Measurements from ENCODE around the gene ACAD9.
A peak's percentile ranks its signal among the peaks of the same experiment; 100 is the strongest.
"Not testable (repeated sequence)": the region's sequence is repeated elsewhere in the genome, so short reads cannot be mapped to it uniquely, and the experiment has no call there.

ACAD9 gene
- total RNA-seq, result 19.9 to 76.4 (median 58.7) reads per million in 18 experiments

DNA sequence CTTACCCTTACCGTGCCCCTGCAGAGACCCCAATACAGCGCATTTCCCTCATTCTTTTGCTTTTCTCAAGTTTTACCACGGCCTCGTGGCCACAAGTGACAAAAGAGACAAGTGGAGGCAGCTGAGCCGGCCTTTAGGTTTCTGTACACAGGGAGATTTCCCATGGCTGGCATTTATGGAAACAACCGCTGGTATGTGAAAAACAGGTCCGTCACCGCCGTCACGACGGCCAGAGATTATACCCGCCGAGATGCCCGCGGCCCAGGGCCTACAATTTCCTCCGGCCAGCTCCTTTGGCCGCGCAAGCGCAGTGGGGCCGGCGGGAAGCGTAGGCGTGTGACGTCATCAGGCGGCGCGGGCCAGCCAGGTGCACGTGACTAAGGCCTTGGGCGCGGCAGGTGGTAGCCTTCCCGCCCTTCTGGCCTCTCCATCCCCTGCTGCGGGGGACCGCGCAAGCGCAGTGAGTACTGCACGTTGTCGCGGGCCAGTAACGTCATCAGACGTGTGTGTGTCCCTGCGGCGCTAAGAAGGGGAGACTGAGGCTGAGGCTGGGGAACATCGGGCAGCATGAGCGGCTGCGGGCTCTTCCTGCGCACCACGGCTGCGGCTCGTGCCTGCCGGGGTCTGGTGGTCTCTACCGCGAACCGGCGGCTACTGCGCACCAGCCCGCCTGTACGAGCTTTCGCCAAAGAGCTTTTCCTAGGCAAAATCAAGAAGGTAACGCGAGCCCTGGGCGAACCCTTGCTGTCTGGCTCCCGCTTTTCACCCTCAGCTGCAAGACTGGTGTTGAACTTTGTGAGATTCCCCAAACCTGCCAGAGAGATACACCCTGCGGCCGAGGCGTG is at the start of gene ACAD9:
ACAD9 (plus strand) TSS at position 496 of the 845 bp plus-strand sequence; CDS start at position 568, 72 bp downstream.
- peak; percentile 98 to 99 for DNase-seq

DNA sequence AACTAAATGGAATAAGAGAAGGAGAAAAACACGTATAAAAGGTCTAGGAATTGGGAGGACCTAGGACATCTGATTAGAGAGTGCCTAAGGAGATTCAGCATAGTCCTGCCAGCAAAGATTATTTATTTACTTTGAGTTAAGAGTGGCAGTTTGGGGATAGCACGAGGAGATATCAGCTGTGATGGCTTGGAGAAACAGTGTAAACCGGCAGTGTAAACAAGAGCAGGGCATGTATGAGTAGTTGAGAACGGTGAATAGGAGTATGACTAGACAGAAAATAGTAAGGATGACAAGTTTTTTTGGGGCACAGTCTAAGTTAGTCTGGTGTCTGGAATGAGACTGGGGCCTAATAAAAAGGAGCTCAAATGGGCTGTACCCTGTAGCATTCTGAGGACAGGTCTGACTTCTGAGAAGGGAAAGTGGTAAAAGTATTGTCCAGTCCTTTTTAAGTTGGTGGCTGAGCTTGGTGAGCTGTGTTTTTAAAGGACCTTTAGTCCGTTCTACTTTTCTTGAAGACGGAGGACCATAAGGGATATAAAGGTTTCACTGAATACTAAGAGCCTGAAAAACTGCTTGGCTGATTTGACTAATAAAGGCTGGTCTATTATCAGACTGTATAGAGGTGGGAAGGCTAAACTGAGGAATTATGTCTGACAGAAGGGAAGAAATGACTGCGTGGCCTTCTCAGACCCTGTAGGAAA is 49.3 kb upstream of the ACAD9 start:
- not testable (repeated sequence) for DNase-seq

DNA sequence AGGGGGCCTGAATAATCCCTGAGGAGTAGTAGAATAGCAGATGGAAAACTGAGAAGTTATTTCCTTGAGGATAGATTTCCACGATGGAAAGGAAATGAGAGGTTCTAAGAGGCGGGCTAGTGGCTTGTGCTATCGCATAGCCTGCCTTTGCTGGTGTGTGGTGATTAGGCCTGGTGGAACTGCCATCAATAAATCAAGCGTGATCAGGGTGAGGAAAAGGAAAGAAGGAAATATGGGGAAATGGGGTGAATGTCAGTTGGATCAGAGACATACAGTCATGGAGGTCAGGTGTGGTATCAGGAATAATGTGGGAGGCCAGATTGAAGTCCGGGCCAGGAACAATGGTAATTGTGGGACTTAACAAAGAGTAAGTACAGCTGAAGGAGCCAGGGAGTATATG is 48.7 kb upstream of the ACAD9 start:
- not testable (repeated sequence) for DNase-seq

DNA sequence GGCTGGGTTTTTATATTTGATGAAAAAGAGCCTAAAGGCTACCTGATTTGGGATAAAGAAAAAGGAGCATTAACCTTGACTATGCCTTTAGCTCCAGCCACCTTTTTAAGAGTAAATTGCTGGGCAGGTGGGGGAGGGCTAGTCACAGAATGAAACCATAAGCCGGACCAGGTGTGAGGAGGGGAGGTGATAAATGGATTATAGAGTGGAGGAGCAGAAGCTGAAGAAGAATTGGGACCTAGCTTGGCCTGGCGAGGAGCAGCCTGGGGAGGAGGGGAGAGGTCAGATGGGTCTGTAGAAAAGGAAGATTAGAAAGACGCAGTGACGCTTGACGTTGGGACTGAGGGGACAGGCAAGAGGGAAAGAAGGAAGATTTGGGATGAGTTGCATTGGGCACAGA is 46.4 kb upstream of the ACAD9 start:
- not testable (repeated sequence) for DNase-seq

DNA sequence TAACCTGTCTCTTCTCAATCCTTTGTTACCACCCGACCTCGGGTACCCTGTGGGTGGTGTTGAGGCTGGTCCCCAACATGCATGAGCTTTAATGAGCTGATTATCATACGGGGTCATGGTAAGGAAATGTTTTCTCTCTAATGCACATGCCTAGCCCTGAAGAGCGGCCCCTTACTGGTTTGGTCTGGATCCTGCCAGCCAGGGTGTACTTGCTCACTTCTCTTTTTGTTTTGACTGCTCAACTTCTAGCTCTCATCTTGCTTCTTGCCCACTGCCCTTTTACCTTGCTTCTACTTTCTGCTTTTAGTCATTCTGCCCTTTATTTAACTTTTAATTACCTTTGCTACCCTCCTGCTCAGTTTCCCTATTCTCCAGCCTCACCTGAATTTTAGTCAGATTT is 44.3 kb upstream of the ACAD9 start:
- DNase-seq, result no peak

DNA sequence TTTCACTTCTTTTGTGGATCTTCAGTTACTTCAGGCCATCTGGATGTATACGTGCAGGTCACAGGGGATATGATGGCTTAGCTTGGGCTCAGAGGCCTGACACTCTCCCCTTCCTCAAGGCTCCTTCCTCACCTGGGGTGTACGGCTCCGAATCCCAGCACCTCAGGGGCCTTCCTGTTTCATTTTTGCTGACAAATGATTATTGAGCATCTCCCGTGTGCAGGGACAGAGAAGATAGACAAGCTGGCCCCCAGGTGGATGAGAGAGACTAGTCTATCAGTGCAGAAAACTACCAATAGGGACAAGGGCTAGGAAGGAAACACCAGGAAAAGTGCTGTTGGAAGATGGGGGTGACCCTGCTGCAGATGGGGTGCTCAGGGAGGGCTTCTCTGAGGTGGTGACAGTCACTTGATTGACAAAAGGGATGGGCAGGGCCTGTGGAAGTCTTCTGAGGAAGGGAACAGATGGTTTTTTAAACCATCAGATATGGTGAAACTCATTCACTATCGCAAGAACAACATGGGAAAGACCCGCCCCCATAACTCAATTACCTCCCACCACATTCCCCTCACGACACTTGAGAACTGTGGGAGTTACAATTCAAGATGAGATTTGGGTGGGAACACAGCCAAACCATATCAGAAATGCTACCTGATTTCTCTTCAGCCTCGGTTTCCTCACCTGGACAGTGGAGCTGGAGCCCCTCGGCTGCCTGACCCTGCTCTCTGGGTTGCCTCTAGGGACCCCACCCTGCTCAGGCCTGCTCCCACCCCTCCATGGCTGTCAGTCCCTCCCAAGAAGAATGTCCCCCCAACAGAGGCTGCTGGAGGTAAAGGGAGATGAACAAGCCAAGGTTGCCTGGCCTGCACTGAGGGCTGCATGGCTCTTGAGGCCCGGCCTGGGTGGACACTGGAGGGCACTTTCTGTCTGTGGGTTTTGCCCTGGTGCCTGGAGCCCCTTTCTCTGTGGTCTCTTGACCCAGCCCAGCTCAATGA is 37.2 kb upstream of the ACAD9 start:
- DNase-seq, result no peak

DNA sequence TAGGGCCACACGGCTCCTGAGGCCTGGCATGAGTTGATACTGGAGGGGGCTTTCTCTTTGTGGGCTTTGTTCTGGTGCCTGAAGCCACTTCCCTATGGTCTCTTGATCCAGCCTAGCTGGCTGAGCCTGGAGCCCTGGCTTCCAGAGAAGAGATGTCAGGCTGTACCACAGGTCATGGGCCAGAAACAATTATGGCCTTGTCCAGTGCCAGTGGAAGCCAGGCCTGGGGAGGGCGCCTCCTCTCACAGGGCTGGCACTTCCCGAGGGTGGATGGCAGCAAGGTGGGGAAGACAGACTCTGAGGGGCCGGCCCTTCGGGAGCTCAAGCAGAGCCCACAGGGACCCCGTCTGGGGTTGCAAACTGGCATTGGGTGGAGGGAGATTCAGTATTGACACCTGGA is 34.9 kb upstream of the ACAD9 start:
- DNase-seq, result no peak

DNA sequence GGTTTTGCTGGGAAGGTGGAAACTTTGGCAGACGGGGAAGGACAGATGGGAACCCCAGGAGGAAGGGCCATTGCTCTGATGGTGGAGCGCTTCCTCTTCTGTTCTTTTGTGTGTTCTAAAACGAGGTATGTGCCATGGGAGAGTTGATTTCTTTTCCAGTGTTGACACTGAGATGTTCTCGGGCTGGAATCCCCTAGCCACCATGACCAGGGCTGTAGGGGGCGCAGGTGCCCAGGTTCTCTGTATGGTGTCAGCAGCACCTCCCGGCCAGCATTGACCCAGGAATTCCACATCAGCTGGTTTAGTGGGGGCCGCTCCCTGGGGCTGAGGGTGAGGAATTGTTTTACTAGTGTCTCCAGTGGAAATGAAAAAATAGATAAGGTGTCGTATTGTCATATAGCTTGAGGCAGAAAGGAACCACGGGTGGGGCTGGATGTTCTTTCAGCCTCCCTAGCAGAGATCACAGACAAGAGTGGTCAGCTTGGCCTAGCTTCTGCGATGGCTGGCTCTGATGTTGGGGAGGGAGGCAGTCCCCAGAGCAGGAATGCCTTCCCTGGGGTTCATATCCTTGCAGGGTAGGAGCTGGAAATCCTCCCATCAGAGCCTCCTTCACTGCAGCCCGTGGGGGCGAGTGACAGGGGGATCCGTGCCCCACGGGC is 34.2 kb upstream of the ACAD9 start:
- DNase-seq, result no peak

DNA sequence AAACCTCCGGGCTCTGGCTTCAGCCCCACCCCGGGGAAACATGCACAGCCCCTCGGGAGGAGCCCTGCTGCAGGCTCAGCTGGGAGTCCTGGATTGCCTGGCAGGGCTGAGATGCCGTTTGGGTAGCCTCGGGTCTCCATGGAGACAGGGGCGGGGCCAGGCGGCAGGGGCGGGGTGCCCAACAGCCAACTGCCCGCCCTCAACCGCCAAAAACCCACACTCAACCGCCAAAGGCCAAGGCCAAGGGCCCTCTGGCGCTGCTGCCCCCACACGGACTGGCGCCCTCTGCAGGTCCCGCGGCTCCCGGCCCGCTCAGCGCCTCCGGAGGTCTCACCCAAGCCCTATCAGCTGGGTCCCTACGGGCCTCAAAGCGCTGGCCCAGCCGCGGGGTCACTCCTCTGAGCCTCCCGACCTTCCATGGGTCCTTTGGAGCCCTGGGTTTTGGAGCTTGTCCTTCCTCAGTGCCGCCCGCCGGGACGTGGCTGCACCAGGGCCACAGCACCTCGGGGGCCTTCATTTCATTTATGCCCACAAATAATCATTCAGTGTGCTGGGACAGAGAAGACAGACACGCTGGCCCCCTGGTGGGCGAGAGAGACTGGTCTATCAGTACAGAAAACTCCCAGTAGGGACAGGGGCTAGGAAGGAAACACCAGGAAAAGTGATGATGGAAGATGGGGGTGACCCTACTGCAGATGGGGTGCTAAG is 33.5 kb upstream of the ACAD9 start:
- DNase-seq, result peak; percentile 81 to 88

DNA sequence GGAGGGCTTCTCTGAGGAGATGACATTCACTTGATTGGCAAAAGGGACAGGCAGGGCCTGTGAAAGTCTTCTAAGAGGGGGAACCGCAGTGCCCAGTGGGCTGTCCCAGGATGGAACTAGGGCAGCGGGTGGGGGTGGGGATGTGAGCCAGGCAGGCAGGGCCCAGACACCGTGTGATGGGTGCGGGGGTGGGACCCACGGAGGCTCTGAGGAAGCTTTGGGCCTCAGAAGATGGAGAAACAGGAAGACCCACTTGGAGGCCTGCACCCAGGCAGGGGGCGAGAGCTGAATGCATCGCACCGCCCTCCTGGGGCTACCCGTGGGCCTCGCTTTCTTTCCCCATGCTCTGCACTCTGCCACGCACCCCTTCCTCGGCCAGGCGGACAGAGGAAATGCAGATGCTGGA is 32.9 kb upstream of the ACAD9 start:
- peak; percentile 85 to 97 for DNase-seq

DNA sequence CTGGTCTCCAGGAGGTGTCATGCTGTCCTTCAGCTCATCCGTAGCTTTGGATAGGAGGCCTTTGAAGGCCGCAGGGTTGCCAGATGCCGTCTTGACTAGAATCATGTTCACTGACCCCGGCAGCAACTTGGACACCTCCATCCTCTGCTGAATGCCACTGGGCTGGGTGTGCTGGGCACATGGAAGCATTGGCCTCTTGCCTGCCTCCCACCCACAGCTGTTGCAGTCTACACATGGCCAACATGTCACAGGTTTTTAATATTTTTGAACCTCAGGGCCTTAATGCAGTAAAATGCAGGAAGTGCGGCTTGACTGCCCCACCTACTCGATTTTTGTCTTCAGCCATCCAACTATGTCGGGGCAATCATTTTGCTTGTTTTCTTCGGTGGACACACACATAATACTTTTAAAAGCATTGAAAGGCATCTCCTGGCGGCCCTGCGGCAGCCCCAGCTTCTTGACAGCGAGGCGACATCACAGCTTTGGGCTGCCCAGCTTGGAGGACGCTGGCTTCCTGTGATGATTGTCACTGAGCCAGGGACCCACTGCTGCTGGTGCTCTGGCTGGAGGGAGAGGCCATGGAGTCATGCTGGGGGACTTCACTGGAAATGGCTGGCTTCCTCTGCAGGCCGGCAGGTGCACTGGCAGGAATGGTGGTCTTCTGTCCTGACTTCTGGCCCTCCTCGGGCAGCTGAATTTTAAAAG is 31.6 kb upstream of the ACAD9 start:
- DNase-seq, result peak; percentile 26 to 62

DNA sequence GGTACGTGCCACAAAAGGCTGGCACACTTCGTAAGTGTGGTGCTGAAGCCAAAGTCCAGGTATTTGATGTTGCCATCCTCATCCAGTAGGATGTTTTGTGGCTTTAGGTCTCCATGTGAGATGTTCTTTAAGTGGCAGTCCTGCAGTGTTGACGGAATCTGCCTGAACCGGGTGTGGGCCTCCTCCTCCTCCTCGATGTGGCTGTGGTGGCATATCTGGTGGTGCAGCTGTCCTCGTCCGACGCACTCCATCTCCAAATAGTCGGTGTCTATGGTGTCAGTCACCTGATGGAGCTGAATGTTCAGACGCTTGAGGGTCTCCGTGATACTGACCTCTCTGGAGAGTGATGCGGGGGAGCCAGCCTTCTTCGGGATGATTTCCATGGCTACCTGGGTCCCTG is 30.5 kb upstream of the ACAD9 start:
- no peak for DNase-seq

DNA sequence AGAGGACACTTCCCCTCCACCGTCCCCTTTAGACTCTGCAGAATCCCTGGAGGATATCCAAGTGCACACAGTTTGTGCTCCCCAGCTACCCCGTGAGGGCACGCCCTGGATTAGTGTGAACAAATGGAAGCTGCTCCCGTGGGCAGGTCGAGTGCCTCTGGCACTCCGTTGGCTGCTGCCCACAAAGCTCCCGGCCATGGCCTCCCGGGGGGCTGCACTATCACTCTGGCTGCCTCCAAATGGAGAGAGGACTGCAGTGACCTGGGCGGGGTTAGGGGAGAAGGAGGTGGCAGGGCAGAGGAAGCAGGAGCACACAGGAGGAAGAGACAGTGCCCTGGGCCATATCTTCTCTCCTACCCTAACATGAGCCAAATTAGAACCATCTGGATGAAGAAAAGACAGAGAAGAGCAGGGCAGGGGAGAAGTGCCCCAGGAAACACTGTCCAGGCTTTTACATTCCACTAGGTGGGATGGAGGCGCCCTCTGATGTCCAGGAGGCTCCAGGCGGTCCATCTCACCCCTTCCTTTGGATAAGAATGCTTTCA is 29.4 kb upstream of the ACAD9 start:
- no peak for DNase-seq

DNA sequence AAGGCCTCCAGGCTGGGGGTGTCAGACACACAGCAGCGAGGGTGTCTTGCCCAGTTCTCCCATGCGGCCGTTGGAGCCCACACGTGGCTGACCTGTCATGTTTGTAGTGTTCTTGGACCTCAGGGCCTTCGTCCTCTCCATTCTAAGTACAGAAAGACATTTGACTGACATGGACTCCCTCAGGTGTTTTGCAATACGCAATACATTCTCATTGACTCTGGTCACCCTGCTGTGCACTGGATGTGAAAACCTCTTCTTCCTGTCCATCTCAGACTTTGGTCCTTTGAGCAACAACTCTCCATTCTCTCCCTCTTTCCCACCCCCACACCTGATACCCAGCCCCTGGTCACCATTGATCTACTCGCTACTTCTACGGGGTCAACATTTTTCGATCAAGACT is 28.9 kb upstream of the ACAD9 start:
- DNase-seq, result no peak

DNA sequence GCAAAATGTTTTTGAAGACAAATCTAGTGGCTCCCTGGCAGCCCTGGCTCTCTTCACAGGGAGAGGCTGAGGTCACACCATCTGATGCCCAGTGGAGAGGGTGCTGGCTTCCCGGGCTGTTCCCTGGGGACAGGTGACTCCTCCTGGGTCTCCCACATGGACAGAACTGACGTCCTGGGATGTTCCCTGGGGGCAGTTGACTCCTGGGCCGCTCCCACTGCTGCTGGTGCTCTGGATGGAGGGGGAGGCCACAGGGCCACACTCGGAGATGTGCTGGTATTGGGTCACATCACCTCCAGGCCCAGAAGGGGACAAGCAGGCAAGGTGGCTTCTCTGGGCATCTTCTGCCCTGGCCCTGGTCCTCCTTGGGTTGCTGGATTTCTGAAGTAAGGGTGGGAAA is 27.8 kb upstream of the ACAD9 start:
- DNase-seq, result no peak

DNA sequence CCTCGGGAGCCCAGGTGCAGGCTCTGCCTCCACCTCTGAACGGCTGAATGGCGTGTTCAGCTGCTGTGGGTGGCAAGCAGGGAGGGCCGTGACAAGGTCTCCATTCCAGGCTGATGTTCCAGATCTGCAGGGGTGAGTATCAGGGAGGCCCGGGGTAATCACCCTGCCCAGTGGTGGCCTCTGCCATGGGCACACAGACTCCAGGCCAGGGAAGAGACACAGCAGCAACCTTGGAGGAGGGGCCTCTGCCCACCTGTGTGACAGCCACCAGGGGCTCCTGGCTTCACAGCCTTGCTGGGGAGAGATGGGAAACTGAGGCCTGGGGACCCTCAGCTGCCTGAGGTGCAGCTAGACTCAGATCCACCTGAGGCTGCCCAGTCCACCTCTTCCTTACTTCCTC is 25.6 kb upstream of the ACAD9 start:
- no peak for DNase-seq

DNA sequence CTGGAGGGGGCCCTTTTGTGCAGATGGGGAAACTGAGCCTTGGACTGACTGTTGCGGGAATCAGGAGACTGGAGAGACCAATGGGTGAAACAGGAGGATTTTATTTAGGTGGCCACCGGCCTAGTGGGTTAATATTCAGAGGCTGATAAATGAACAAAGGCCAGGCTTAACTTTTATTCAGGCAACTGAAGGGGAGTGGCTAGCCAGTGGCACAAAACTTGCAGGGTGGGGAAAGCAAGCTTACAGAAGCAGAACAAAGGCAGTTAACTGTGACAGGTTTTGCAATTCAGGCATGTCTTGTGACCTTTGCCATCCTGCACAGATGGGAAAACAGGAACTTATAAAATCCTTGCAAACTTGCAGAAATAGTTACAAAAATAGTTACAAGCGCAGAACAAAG is 24.9 kb upstream of the ACAD9 start:
- DNase-seq, result peak; percentile 95

DNA sequence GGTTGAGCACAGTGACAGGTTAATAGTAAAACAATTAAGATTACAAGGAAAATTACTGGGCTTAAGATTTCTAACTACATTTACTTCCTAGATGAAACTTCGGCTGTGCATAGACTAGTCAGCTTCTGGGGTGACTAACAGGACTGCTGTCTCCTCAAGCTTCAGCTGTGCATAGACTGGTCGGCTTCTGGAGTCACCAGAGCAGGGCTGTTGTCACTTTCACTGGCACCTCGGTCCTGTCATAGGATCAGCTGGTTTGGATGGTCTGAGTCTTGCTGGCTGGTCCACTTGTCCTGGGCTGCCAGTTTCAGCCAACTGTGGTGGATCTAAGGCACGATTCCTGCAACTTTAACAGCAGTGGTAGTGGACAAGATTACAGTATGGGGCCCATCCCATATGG is 23.9 kb upstream of the ACAD9 start:
- peak; percentile 67 to 89 for DNase-seq

DNA sequence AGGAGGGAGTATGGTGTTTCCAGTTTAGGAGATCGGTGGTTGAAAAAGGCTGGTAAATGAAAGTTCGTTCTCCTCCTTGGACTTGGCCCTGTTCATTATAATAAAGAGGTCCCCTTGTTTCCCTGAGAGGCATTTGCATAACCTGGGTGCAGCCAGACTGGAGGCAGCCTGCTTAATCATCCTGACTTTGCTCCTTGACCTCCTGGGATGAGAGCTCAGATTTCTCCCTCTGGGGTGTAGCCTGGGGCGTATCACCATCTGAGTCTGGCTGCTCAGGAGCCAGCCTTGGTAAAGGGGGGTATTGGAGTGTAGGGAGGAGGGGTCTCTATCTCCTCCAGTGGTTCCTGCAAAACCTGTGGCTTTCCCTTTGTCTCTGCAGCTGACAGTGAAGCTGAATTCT is 21.3 kb upstream of the ACAD9 start:
- no peak for DNase-seq

DNA sequence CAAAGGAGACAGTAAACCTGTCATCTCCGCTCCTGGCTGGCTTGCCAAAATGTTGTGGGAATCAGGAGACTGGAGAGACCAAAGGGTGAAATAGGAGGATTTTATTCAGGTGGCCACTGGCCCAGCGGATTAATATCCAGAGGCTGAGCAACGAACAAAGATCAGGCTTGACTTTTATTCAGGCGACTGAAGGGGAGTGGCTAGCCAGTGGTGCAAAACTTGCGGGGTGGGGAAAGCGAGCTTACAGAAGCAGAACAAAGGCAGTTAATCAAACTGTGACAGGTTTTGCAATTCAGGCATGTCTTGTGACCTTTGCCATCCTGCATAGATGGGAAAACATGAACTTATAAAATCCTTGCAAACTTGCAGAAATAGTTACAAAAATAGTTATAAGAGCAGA is 19.8 kb upstream of the ACAD9 start:
- peak; percentile 53 to 67 for DNase-seq

DNA sequence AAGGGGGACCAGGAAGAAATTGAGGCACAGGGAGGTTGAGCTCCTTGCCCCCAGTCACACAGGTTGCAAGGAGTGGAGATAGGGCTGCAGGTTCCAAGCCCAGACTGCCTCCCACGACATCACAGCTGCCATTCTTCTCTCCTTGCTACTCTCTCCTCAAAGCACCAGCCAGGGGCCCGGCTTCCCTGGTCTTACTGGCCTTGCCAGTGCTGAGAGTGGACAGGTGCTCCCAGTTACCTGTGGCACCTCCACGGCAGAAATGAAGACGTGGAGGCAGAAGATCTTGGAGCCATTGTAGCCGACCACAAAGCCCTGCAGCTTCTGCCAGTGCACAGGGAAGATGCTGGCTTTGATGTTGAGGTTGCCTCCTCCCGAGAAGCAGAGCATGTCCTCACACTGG is 17.9 kb upstream of the ACAD9 start:
- no peak for DNase-seq
